Stomach (tissue), 9 donors: ENCODE measurements around the gene KRTAP10-5. TPM values are rescaled to one million over a fixed set of nuclear protein-coding genes. Genes with fewer than 3 reads are reported as not detected.

ENCODE experiments used
- DNase-seq, 2 donors: peaks; one replicate each; pipeline versions ENCODE4 v3.0.0 to v3.0.0-alpha.2; 2013 to 2019
- H3K27ac ChIP-seq, 5 donors: fragments of 200-600 bp in 4 of 5; sonication (generic) in 4 of 5; one replicate each; pipeline ENCODE4 v1.5.1; 2013 to 2019; ENCODE audit warnings: mild to moderate bottlenecking in 1 of 5, moderate library complexity in 1 of 5
- H3K27me3 ChIP-seq, 3 donors: fragments of 200-600 bp; sonication (generic); one replicate each; pipeline ENCODE4 v1.5.1; 2017 to 2019; ENCODE audit warnings: mixed run types in 1 of 3
- H3K36me3 ChIP-seq, 4 donors: fragments of 200-600 bp; sonication (generic); 1 replicate in 3 of 4; 2 replicates in 1 of 4; pipeline ENCODE4 v1.5.1; 2016 to 2019
- H3K4me1 ChIP-seq, 4 donors: fragments of 200-600 bp; sonication (generic); one replicate each; pipeline ENCODE4 v1.5.1; 2016 to 2019
- H3K4me3 ChIP-seq, 4 donors: fragments of 200-600 bp; sonication (generic) in 3 of 4; one replicate each; pipeline ENCODE4 v1.5.1; 2016 to 2019; ENCODE audit warnings: mild to moderate bottlenecking in 1 of 4
- H3K9me3 ChIP-seq, 4 donors: fragments of 200-600 bp; sonication (generic); one replicate each; pipeline ENCODE4 v1.5.1; 2016 to 2019
- CTCF ChIP-seq, 7 experiments: fragments of 450-650 bp in 4 of 7; fragments of 200-600 bp in 3 of 7; sonication (generic) in 3 of 7; IDR thresholded peaks; one replicate each; pipeline ENCODE4 v1.5.1; 2016 to 2019; ENCODE audit warnings: antibody characterized with exemption in 7 of 7, control low read depth in 2 of 7, mild to moderate bottlenecking in 1 of 7
- EP300 ChIP-seq: sonication (generic); formaldehyde crosslinking; IDR thresholded peaks from one replicate; pipeline ENCODE4 v1.6.1; 2017; ENCODE audit warnings: antibody characterized with exemption
- POLR2A ChIP-seq, 4 donors: fragments of 450-650 bp; IDR thresholded peaks; one replicate each; pipeline ENCODE4 v1.6.1; 2016; ENCODE audit warnings: antibody characterized with exemption in 4 of 4, control low read depth in 2 of 4, mild to moderate bottlenecking in 1 of 4, moderate library complexity in 1 of 4
- POLR2AphosphoS5 ChIP-seq, 3 donors: sonication (generic); formaldehyde crosslinking; IDR thresholded peaks; one replicate each; pipeline ENCODE4 v1.6.1; 2016; ENCODE audit warnings: antibody characterized with exemption in 3 of 3
- WGBS, 5 donors: extraction: QIAGEN DNeasy Blood & Tissue Kit in 3 of 5; methylation state at CpG; one replicate each; pipeline versions ENCODE4 v1.1.5 to v1.1.7; 2013 to 2018; 5-methylcytosine and 5-hydroxymethylcytosine counted together
- intact Hi-C: fragments of 100-400 bp; cut with DNase I; formaldehyde crosslinking; loops from one replicate; pipeline ENCODE4 v1.15.1; 2023; ENCODE audit warnings: low total_unique reads
- polyA plus RNA-seq, 3 donors: library from polyadenylated mRNA; stranded (reverse); fragments of 200-250 nt; gene quantifications; one replicate each; pipeline ENCODE4 v1.2.3, GENCODE V29; 2013
- total RNA-seq, 5 donors: library from RNA; depleted of rRNA; stranded (reverse); fragments of >200 nt; gene quantifications; one replicate each; pipeline versions ENCODE4 v1.1.0 to v1.2.3, GENCODE V29; 2014 to 2016
- donor health status: healthy with polysubstance abuse.
- donor health status: Bipolar disorder and iron deficiency.
- donor health status: healthy.

The KRTAP10-5 gene
- total and polyA plus RNA-seq, 8 donors: 0.10 TPM; not detected in 7

DNA sequence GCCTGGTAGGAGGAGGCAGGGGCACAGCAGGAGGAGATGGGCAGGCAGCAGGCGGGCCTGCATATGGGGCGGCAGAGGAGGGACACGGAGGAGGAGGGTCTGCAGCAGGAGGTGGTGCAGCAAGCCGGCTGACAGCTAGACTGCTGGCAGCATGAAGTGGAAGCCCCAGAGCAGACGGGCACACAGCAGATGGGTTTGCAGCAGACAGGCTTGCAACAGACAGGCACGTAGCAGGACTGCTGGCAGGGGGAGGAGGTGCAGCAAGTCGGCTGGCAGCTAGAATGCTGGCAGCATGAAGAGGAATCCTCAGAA is 615 bp downstream of the KRTAP10-5 start:
- no peak overlapping the region for H3K27ac ChIP-seq
- no peaks in the 10 kb centered on the region for H3K36me3 ChIP-seq
- 65 to 81% (median 67%) methylated on average over 7 of the region's 7 CpGs for WGBS, 5 donors
- peaks cover 0 to 46% (median 34%) of the 10 kb centered on the region in 4 donors for H3K9me3 ChIP-seq
- TF ChIP-seq POLR2AphosphoS5 (IDR thresholded peaks at IDR 0.05) (no peak), EP300 (no peak), POLR2A (IDR thresholded peaks at IDR 0.05) (no peak), CTCF (IDR thresholded peaks at IDR 0.05) (no peak)
- intact Hi-C loops: no loop called here
- DNase-seq: no peak
- no peak overlapping the region for H3K4me3 ChIP-seq
- peaks cover 0 to 4% (median 2%) of the 10 kb centered on the region in 4 donors for H3K4me1 ChIP-seq
- peaks cover 0 to 44% (median 0%) of the 10 kb centered on the region in 3 donors for H3K27me3 ChIP-seq

- H3K27ac ChIP-seq: no peak overlapping the region
- no peak for TF ChIP-seq POLR2A (IDR thresholded peaks at IDR 0.05)
- no peak for TF ChIP-seq CTCF (IDR thresholded peaks at IDR 0.05)
- TF ChIP-seq POLR2AphosphoS5 (IDR thresholded peaks at IDR 0.05): no peak
- TF ChIP-seq EP300: no peak
- no peaks in the 10 kb centered on the region for H3K36me3 ChIP-seq
- peaks cover 0 to 9% (median 7%) of the 10 kb centered on the region in 4 donors for H3K4me1 ChIP-seq
- intact Hi-C loops: no loop called here
- H3K27me3 ChIP-seq: peaks cover 0 to 44% (median 0%) of the 10 kb centered on the region in 3 donors
- DNase-seq: no peak
- WGBS, 5 donors: 70 to 78% (median 74%) methylated on average over 4 to 22 of the region's 22 CpGs
- H3K9me3 ChIP-seq: peaks cover 0 to 46% (median 34%) of the 10 kb centered on the region in 4 donors
- H3K4me3 ChIP-seq: no peak overlapping the region
These were observed 1.2 kb downstream of the KRTAP10-5 start for GRCh38 chr21:44579056-44579832.

DNA sequence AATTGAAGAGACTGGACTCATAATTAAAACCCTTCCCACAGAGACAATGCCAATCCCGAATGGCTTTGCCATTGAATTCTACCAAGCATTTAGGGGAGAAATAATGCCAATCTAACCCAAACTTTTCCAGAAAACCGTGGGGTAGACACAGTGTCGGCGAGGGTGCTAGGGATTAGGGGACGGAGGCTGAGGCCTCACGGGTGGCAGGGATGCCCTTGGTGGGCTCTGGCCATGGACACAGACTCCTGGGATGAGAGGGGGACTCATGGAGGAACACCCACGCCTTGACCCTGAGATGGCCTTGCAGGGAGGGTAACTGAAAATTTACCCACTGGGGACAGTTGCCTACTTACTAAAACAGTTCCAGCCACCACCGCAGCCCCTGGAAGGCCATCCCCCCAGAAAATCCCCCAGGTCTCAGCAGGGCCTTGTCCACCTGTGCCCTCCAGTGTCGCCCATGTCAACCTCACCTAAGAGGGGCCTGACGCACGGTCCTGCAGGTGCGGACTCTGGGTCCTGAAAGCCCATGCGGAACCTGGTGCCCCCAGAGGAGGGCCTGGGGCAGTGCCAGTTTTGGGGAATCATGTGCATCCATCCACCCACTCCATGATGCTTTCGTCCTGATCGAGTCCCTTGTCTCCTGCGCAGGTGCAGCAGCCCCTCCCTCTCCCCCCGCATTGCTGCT is 1.9 kb downstream of the KRTAP10-5 start:
- Histone ChIP-seq H3K27me3 (peaks cover 0 to 44% (median 5%) of the 10 kb centered on the region in 3 donors), H3K9me3 (peaks cover 0 to 46% (median 34%) of the 10 kb centered on the region in 4 donors), H3K4me1 (peaks cover 0 to 14% (median 10%) of the 10 kb centered on the region in 4 donors), H3K36me3 (no peaks in the 10 kb centered on the region), H3K4me3 (no peak overlapping the region), H3K27ac (no peak overlapping the region)
- DNase-seq: no peak
- TF ChIP-seq EP300: no peak
- no peak for TF ChIP-seq CTCF (IDR thresholded peaks at IDR 0.05)
- TF ChIP-seq POLR2AphosphoS5 (IDR thresholded peaks at IDR 0.05): no peak
- no peak for TF ChIP-seq POLR2A (IDR thresholded peaks at IDR 0.05)
- WGBS, 5 donors: 90 to 95% (median 93%) methylated on average over 16 to 17 of the region's 17 CpGs
- intact Hi-C loops: no loop called here

DNA sequence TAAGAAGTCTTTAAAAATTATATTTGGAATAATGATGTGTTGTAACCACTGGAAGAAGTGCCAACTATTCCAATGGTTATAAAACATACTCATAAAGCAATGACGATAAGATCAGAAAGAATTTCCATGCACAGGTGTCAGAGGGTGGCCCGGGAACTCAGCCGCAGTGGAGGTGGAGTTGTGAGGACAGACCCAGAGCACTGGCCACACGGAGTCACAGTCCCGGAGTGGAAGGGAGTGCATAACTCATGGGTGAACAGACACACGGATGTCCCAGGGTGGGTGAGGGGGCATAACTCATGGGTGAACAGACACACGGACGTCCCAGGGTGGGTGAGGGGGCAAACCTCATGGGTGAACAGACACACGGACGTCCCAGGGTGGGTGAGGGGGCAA is 4.4 kb downstream of the KRTAP10-5 start:
- Histone ChIP-seq H3K27me3 (peaks cover 0 to 47% (median 5%) of the 10 kb centered on the region in 3 donors), H3K4me3 (no peak overlapping the region), H3K4me1 (peaks cover 0 to 19% (median 10%) of the 10 kb centered on the region in 4 donors), H3K36me3 (no peaks in the 10 kb centered on the region), H3K9me3 (peaks cover 0 to 38% (median 32%) of the 10 kb centered on the region in 4 donors), H3K27ac (no peak overlapping the region)
- TF ChIP-seq CTCF (IDR thresholded peaks at IDR 0.05) (no peak), POLR2AphosphoS5 (IDR thresholded peaks at IDR 0.05) (no peak), EP300 (no peak), POLR2A (IDR thresholded peaks at IDR 0.05) (no peak)
- 81 to 94% (median 87%) methylated on average over 10 of the region's 10 CpGs for WGBS, 5 donors
- intact Hi-C loops: no loop called here
- DNase-seq: no peak
